Loucy (cell line): ENCODE data around the gene GRAMD4.

Experiments used
- H2AFZ ChIP-seq: fragments of 200-600 bp; sonication (generic); 2 replicates; pipeline ENCODE4 v1.6.0; 2016; ENCODE audit warnings: antibody characterized with exemption, mild to moderate bottlenecking, low read length, moderate library complexity
- H3F3A ChIP-seq: fragments of 200-600 bp; 2 replicates; pipeline ENCODE4 v1.6.0; 2016; ENCODE audit warnings: antibody characterized with exemption, low read depth, mild to moderate bottlenecking
- H3K27me3 ChIP-seq: fragments of 200-600 bp; sonication (generic); 2 replicates; pipeline ENCODE4 v1.6.1; 2014; ENCODE audit warnings: low read length, mild to moderate bottlenecking; ENCODE audit not compliant: insufficient read depth, poor library complexity, severe bottlenecking
- H3K36me3 ChIP-seq: fragments of 200-600 bp; sonication (generic); 2 replicates; pipeline ENCODE4 v1.6.1; 2016; ENCODE audit warnings: low read length; ENCODE audit not compliant: insufficient read depth
- H3K4me1 ChIP-seq: fragments of 200-600 bp; sonication (generic); 2 replicates; pipeline ENCODE4 v1.5.1; 2014; ENCODE audit warnings: low read length, mild to moderate bottlenecking; ENCODE audit not compliant: insufficient read depth, poor library complexity, severe bottlenecking
- H3K4me2 ChIP-seq: fragments of 200-600 bp; sonication (generic); 2 replicates; pipeline ENCODE4 v1.6.0; 2014; ENCODE audit warnings: antibody characterized with exemption, low read length, low read depth, mild to moderate bottlenecking; ENCODE audit not compliant: poor library complexity, severe bottlenecking
- H3K4me3 ChIP-seq: fragments of 200-600 bp; sonication (generic); 2 replicates; pipeline ENCODE4 v1.5.1; 2014; ENCODE audit warnings: low read length, mild to moderate bottlenecking, mixed read lengths; ENCODE audit not compliant: poor library complexity, severe bottlenecking
- H3K79me2 ChIP-seq: fragments of 200-600 bp; sonication (generic); 2 replicates; pipeline ENCODE4 v1.6.1; 2014; ENCODE audit warnings: low read length; ENCODE audit not compliant: insufficient read depth
- H3K9ac ChIP-seq: fragments of 200-600 bp; sonication (generic); 2 replicates; pipeline ENCODE4 v1.6.0; 2014; ENCODE audit warnings: mild to moderate bottlenecking, low read depth, low read length, moderate library complexity; ENCODE audit not compliant: poor library complexity, severe bottlenecking
- H3K9me2 ChIP-seq: fragments of 200-600 bp; sonication (generic); replicated peaks from 2 replicates; pipeline ENCODE4 v1.6.1; 2016; ENCODE audit warnings: low read depth, low read length, mixed read lengths
- H3K9me3 ChIP-seq: fragments of 200-600 bp; sonication (generic); 2 replicates; pipeline ENCODE4 v1.6.1; 2014; ENCODE audit warnings: mild to moderate bottlenecking, antibody characterized with exemption, low read length, low read depth; ENCODE audit not compliant: insufficient read depth
- H4K20me1 ChIP-seq: fragments of 200-600 bp; sonication (generic); 2 replicates; pipeline ENCODE4 v1.6.0; 2014; ENCODE audit warnings: antibody characterized with exemption, low read length, mild to moderate bottlenecking; ENCODE audit not compliant: insufficient read depth, poor library complexity, severe bottlenecking
- EZH2phosphoT487 ChIP-seq: fragments of 200-600 bp; IDR thresholded peaks from 2 replicates; pipeline ENCODE4 v1.6.1; 2018; ENCODE audit warnings: antibody characterized with exemption, mild to moderate bottlenecking, moderate library complexity, borderline replicate concordance
- TF ChIP-seq, protein P1 (sequence below): fragments of 200-600 bp; sonication (generic); conservative IDR thresholded peaks from 2 replicates; pipeline ENCODE4 v1.5.1; 2014; ENCODE audit warnings: mild to moderate bottlenecking, antibody characterized with exemption, low read length

The GRAMD4 gene

DNA sequence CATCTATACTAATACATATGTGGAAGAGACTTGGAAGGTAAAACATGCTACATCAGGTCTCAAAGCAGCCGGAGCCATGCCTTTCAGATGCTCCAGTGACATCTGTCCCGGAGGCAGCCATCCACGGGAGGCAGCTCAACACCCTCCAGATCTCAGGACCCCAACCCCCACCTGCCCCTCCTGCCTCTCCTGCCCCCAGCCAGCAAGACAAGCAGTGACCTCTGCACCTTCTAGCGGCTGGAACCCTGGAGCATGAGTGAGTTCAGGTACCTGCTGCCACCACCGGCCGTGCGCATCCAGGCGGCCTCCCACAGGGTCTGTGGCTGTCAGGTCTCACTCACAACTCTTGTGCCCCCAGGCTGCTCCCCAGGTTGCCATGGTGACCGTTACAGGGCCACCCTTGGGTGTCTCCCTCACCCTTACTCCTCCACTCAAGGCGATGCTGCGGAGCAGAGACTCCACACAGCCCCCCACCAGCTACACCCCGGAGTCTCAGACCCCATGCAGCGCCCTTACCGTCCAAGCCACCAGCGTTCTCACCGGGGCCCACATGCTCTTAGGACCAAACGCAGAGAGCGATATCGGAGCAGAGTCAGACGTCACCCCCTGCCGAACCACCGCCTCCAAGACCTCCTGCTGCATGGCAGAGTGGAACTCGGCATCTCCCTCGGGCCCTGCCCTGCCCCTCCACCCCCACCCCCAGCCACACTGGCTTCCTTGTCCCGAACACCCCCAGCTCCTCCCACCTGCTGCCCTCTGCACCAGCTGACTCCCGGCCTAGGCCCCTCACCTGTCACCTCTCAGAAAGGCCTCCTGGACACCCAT lies 83.2 kb downstream of the GRAMD4 start:
- peaks cover 71% of the 10 kb centered on the region; the same call in 1 of the 2 replicates for H3K36me3 ChIP-seq

DNA sequence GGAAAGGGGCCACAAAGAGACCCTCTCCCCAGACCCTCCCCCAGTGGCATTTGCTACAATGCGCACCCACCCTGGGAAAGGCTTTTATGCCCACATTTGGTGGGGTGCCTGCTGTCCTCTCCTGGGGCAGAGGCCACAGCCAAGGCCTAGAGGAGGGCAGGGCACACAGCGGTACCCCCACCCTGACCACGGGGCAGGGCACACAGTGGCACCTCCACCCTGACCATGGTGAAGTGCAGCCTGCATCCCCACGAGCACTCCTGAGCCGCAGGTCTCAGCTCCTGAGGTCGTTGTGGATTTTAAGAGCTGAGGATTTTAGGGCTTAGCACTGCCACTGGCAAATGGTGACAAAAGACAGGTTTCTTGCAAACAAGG lies 83.8 kb downstream of the GRAMD4 start:
- Histone ChIP-seq H3K9ac (no peak overlapping the region), H3F3A (no peaks in the 10 kb centered on the region), H3K27me3 (no peaks in the 10 kb centered on the region), H3K36me3 (peaks cover 73% of the 10 kb centered on the region; the same call in 1 of the 2 replicates), H4K20me1 (no peaks in the 10 kb centered on the region), H3K79me2 (no peaks in the 10 kb centered on the region), H2AFZ (no peak overlapping the region), H3K4me1 (no peaks in the 10 kb centered on the region), H3K4me2 (no peak overlapping the region), H3K9me2 (no peaks in the 10 kb centered on the region), H3K9me3 (no peaks in the 10 kb centered on the region), H3K4me3 (no peak overlapping the region)
- TF ChIP-seq, protein P1, sequence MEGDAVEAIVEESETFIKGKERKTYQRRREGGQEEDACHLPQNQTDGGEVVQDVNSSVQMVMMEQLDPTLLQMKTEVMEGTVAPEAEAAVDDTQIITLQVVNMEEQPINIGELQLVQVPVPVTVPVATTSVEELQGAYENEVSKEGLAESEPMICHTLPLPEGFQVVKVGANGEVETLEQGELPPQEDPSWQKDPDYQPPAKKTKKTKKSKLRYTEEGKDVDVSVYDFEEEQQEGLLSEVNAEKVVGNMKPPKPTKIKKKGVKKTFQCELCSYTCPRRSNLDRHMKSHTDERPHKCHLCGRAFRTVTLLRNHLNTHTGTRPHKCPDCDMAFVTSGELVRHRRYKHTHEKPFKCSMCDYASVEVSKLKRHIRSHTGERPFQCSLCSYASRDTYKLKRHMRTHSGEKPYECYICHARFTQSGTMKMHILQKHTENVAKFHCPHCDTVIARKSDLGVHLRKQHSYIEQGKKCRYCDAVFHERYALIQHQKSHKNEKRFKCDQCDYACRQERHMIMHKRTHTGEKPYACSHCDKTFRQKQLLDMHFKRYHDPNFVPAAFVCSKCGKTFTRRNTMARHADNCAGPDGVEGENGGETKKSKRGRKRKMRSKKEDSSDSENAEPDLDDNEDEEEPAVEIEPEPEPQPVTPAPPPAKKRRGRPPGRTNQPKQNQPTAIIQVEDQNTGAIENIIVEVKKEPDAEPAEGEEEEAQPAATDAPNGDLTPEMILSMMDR = no peak
- no peak for TF ChIP-seq EZH2phosphoT487

More for the DNA sequence above, 83.2 kb downstream of the GRAMD4 start:
- H3K9me3 ChIP-seq = no peaks in the 10 kb centered on the region
- H3K4me1 ChIP-seq = no peaks in the 10 kb centered on the region
- H3F3A ChIP-seq = no peaks in the 10 kb centered on the region
- H2AFZ ChIP-seq = no peak overlapping the region
- H3K27me3 ChIP-seq = no peaks in the 10 kb centered on the region
- no peaks in the 10 kb centered on the region for H4K20me1 ChIP-seq
- no peaks in the 10 kb centered on the region for H3K9me2 ChIP-seq
- TF ChIP-seq, protein P1 = no peak
- TF ChIP-seq EZH2phosphoT487 = no peak
- no peak overlapping the region for H3K4me3 ChIP-seq
- H3K4me2 ChIP-seq = no peak overlapping the region
- H3K9ac ChIP-seq = no peak overlapping the region
- no peaks in the 10 kb centered on the region for H3K79me2 ChIP-seq

DNA sequence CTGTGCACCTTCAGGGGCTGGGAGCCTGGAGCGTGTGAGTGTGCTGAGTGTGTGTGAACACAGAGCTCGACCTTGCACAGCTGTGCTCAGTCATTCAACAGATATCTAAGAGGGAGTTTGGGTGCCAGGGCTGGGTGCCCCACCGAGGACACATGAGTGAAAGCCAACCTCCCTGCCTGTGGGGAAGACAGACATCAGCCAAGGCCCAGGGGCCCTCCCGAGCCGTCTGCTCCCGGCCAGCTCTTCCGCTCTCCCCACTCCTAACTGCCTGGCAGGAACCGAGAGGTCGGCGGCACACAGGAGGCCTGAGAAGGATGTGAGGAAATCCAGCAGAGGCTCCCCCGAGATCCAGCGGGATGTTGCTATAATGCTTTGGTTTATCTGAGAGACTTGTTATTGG lies 85.9 kb downstream of the GRAMD4 start:
- H2AFZ ChIP-seq = no peak overlapping the region
- no peaks in the 10 kb centered on the region for H3K4me1 ChIP-seq
- no peaks in the 10 kb centered on the region for H4K20me1 ChIP-seq
- no peak overlapping the region for H3K4me2 ChIP-seq
- no peak overlapping the region for H3K9ac ChIP-seq
- no peaks in the 10 kb centered on the region for H3K79me2 ChIP-seq
- H3K9me3 ChIP-seq = no peaks in the 10 kb centered on the region
- no peaks in the 10 kb centered on the region for H3K27me3 ChIP-seq
- H3K4me3 ChIP-seq = no peak overlapping the region
- H3F3A ChIP-seq = no peaks in the 10 kb centered on the region
- no peaks in the 10 kb centered on the region for H3K9me2 ChIP-seq
- H3K36me3 ChIP-seq = peaks cover 78% of the 10 kb centered on the region; the same call in 1 of the 2 replicates
- no peak for TF ChIP-seq EZH2phosphoT487
- TF ChIP-seq, protein P1 = no peak
